ENCODE data around the gene IL18. TPM values are rescaled to one million over a fixed set of nuclear protein-coding genes. Genes with fewer than 3 reads are reported as not detected.
"Not testable (repeated sequence)": the region's sequence is repeated elsewhere in the genome, so short reads cannot be mapped to it uniquely, and the experiment has no call there.

Gene IL18
- total and polyA plus RNA-seq, 7 experiments from 2014 or later = 0.32 to 8.3 (median 0.72) TPM; not detected in 3

DNA sequence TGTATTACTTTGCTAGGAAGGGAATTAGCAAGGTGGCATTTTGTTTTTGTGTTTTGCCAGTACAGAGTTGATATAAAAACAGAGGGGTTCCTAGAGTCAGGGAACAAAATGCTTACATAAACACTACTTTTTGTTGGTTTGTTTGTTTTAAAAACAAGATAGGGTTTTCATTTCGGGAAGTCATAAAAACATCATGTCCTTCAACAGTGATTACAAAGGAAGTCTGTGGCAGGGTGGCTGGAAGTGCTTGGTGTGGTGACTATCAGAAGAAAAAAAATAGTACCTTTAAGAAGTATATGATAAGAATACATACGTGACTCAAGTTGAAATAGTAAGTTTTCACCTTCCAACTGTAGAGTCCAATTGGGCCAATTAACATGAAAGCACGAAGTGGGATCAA, 1.2 kb upstream of the IL18 start:
- CTCF ChIA-PET = no interaction called here

DNA sequence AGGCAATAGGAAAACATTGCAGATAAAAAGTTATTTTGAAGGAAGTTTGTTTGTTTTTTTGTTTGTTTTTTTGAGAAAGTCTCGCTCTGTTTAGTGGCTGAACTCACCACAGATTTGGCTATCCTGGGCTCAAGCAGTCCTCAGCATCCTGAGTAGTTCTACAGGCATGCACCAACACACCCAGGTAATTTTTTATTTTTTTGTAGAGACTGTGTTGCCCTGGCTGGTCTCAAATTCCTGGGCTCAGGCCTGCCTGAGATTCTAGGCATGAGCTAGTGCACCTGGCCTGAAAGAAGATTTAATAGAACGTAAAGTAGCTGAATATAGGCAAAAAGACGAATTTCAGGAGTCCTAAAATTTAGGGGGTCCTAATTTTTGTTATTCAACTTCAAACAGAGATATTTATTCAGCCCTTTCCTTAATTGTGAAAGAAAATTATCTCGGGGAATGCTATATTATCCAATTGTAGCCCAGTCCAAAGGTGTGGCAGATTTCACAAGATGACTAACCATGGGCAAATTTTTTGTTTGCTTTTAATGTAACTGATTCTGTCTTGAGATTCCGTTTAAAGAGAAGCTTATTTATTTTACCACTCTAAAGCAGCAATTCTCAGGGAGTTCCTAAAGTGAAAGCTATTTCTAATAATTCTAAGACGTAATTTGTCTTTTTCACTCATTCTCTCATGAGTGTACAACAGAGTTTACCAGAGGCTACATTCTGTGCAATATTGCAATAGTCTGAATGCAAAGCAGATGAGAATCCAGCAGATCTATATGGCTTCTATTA, 940 bp downstream of the IL18 start:
- no peaks in the 10 kb centered on the region for H3K4me1 ChIP-seq (ENCODE audit: control insufficient read depth in 2 of 2, insufficient read depth in 2 of 2, low read length in 2 of 2)
- intact Hi-C loops (cut with micrococcal nuclease) = no loop called here
- POLR2A ChIA-PET = interaction anchor here (0.6 to 0.7 kb wide), 2 partner anchors 157 to 1620 kb away, joined by 4 read pairs; no protein-coding TSS in a partner anchor

More for the DNA sequence above, 1.2 kb upstream of the IL18 start:
- no peak for DNase-seq
- Mint-ChIP-seq H3K27ac (no peak overlapping the region), H3K4me1 (peaks cover 5 to 13% (median 6%) of the 10 kb centered on the region in 7 donors), H3K36me3 (peaks cover 0 to 18% (median 11%) of the 10 kb centered on the region in 5 donors), H3K4me3 (no peak overlapping the region), H3K9me3 (peaks cover 0 to 2% (median 0%) of the 10 kb centered on the region in 11 donors), H3K27me3 (peaks cover 14 to 43% (median 34%) of the 10 kb centered on the region in 5 donors)
- no peak overlapping the region for H3K4me3 ChIP-seq (ENCODE audit: low read length)
- H3K27me3 ChIP-seq (ENCODE audit: control insufficient read depth in 2 of 2, insufficient read depth in 2 of 2, low read length in 2 of 2) = no peaks in the 10 kb centered on the region
- H3K4me1 ChIP-seq (ENCODE audit: control insufficient read depth in 2 of 2, insufficient read depth in 2 of 2, low read length in 2 of 2) = no peaks in the 10 kb centered on the region
- H3K9me3 ChIP-seq (ENCODE audit: control insufficient read depth in 2 of 3, low read length in 3 of 3) = no peaks in the 10 kb centered on the region
- ATAC-seq = no peak
- H3K36me3 ChIP-seq (ENCODE audit: control insufficient read depth in 2 of 3, insufficient read depth in 3 of 3, low read length in 3 of 3) = no peaks in the 10 kb centered on the region
- H3K27ac ChIP-seq (ENCODE audit: low read depth, low read length) = no peak overlapping the region
- POLR2A ChIA-PET = interaction anchor here (0.6 kb wide), 1 partner anchor 939 kb away, joined by 3 read pairs; no protein-coding TSS in a partner anchor
- intact Hi-C loops (cut with micrococcal nuclease) = no loop called here

GRCh38 chr11:112162200-112162599, 1.7 kb downstream of the IL18 start:
- H3K4me3 ChIP-seq (ENCODE audit: low read length); H3K27ac ChIP-seq (ENCODE audit: low read depth, low read length); H3K9me3 Mint-ChIP-seq; H3K27ac Mint-ChIP-seq; H3K4me1 ChIP-seq (ENCODE audit: control insufficient read depth in 2 of 2, insufficient read depth in 2 of 2, low read length in 2 of 2); H3K36me3 ChIP-seq (ENCODE audit: control insufficient read depth in 2 of 3, insufficient read depth in 3 of 3, low read length in 3 of 3); H3K9me3 ChIP-seq (ENCODE audit: control insufficient read depth in 2 of 3, low read length in 3 of 3); intact Hi-C loops (cut with micrococcal nuclease); DNase-seq; H3K4me3 Mint-ChIP-seq; ATAC-seq; CTCF ChIA-PET; H3K27me3 ChIP-seq (ENCODE audit: control insufficient read depth in 2 of 2, insufficient read depth in 2 of 2, low read length in 2 of 2): not testable (repeated sequence)
- POLR2A ChIA-PET = interaction anchor here (0.6 to 0.7 kb wide), 2 partner anchors 157 to 1619 kb away, joined by 4 read pairs; no protein-coding TSS in a partner anchor
- Mint-ChIP-seq H3K27me3 (peaks cover 10 to 36% (median 25%) of the 10 kb centered on the region in 5 donors), H3K4me1 (peaks cover 5 to 13% (median 8%) of the 10 kb centered on the region in 7 donors), H3K36me3 (peaks cover 0 to 18% (median 14%) of the 10 kb centered on the region in 5 donors)

More for the DNA sequence above, 940 bp downstream of the IL18 start:
- Histone ChIP-seq H3K27me3 (ENCODE audit: control insufficient read depth in 2 of 2, insufficient read depth in 2 of 2, low read length in 2 of 2) (no peaks in the 10 kb centered on the region), H3K4me3 (ENCODE audit: low read length) (no peak overlapping the region), H3K9me3 (ENCODE audit: control insufficient read depth in 2 of 3, low read length in 3 of 3) (no peaks in the 10 kb centered on the region), H3K27ac (ENCODE audit: low read depth, low read length) (no peak overlapping the region), H3K36me3 (ENCODE audit: control insufficient read depth in 2 of 3, insufficient read depth in 3 of 3, low read length in 3 of 3) (no peaks in the 10 kb centered on the region)
- Mint-ChIP-seq H3K4me3 (no peak overlapping the region), H3K9me3 (peaks cover 0 to 3% (median 0%) of the 10 kb centered on the region in 11 donors), H3K27me3 (peaks cover 14 to 42% (median 31%) of the 10 kb centered on the region in 5 donors), H3K4me1 (peaks cover 5 to 13% (median 6%) of the 10 kb centered on the region in 7 donors), H3K27ac (no peak overlapping the region), H3K36me3 (peaks cover 0 to 18% (median 11%) of the 10 kb centered on the region in 5 donors)
- ATAC-seq = no peak
- DNase-seq = no peak
- CTCF ChIA-PET = no interaction called here

DNA sequence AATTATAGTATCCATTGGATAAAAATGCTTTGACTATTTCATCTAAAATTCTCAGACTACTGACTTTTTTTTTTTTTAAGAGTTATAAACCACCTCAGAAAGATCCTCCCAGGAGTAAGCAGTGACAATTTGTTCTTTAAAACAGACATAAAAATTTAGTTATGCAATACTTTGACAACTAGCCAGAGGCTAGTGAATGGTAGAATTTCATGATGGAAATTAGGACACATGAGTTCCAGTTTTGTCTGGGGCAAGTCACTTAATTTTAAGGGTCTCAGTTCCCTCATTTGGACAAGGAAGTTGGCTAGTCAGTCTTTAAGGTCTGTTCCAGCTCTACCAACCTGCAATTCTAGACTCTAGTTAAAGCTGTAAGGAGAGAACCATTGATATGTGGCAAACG, 2.9 kb downstream of the IL18 start:
- ATAC-seq = no peak
- no peaks in the 10 kb centered on the region for H3K4me1 ChIP-seq (ENCODE audit: control insufficient read depth in 2 of 2, insufficient read depth in 2 of 2, low read length in 2 of 2)
- ChIA-PET CTCF (no interaction called here), POLR2A (no interaction called here)
- no peak overlapping the region for H3K27ac ChIP-seq (ENCODE audit: low read depth, low read length)
- Mint-ChIP-seq H3K36me3 (peaks cover 0 to 18% (median 8%) of the 10 kb centered on the region in 5 donors), H3K27ac (no peak overlapping the region), H3K27me3 (peaks cover 10 to 32% (median 19%) of the 10 kb centered on the region in 5 donors), H3K9me3 (peaks cover 0 to 3% (median 0%) of the 10 kb centered on the region in 11 donors), H3K4me1 (peaks cover 5 to 13% (median 8%) of the 10 kb centered on the region in 7 donors), H3K4me3 (no peak overlapping the region)
- no peaks in the 10 kb centered on the region for H3K9me3 ChIP-seq (ENCODE audit: control insufficient read depth in 2 of 3, low read length in 3 of 3)
- intact Hi-C loops (cut with micrococcal nuclease) = no loop called here
- no peak for DNase-seq
- no peak overlapping the region for H3K4me3 ChIP-seq (ENCODE audit: low read length)
- H3K36me3 ChIP-seq (ENCODE audit: control insufficient read depth in 2 of 3, insufficient read depth in 3 of 3, low read length in 3 of 3) = no peaks in the 10 kb centered on the region
- H3K27me3 ChIP-seq (ENCODE audit: control insufficient read depth in 2 of 2, insufficient read depth in 2 of 2, low read length in 2 of 2) = no peaks in the 10 kb centered on the region

DNA sequence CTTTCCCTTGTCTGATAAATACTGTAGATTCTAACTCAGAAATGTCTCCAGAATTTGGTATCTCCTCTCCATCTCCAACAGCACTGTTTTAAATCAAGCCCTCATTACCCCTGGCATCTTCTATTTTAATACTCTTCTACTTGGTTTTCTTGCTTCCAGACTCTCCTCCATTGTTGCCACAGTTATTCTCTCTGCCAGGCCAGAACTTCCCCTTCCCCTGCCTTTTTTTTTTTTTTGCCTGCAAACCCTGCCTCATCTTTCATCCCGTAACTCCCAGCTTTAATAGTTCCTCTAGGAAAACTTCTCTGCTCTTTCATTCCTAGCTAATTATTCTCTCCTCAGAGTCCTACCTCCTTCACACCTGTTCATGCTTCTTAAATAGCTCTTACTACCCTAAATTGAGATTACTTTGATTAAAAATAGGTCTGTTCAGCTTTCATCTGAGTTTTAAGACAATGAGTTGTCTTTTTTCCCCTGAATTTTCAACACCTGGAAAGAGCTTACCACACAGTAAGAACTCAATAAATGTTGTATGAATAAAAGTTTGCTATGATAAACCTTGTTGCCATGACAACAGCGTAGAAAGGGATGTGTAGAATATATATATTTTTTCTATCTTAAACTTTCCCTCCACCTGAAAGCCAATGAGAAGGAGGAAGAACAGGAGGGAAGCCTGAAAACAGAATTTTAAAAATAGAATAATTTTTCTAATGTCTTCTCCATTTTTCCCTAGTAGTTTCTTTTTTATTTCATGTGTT, 3.6 kb downstream of the IL18 start:
- H3K27ac Mint-ChIP-seq = peak overlapping the region in 1 of 9 donors; percentile 7
- POLR2A ChIA-PET = no interaction called here
- peaks cover 0 to 3% (median 0%) of the 10 kb centered on the region in 11 donors for H3K9me3 Mint-ChIP-seq

DNA sequence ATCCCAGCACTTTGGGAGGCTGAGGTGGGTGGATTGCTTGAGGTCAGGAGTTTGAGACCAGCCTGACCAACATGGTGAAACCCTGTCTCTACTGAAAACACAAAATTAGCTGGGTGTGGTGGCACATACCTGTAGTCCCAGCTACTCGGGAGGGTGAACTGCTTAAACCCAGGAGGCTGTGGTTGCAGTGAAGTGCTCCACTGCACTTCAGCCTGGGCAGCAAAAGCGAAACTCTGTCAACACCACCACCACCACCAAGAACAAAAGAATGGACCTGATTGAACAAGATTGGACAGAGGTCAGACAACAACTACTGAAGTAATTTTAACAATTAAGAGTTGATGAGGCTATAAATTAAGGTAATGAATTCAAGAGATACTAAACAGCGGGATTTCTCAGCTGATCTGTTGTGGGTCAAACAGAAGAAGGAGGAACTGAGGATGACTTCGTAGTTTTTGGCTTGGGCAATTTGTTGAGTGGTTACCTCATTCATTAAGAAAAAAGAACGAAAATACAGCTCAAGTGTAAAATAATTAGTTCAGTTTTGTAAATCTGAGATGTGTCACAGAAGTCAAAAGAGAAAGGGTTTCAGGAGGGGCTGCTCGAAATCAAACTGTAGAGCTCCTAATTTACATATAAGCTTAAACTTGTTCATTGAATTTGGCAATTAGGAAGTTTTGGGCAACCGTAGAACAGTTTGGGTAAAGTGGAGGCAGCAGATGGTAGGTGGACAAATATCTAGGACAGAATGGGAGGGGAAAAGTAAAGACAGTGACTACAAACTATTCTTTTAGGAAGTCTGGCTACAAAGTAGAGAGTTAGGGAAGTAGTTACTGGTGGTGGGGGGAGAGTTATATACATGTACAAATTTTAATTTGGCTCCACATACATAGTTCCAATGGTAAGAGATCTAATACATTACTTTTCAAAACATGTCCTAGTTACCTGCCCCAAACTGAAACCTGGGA, 4.5 kb downstream of the IL18 start:
- Histone ChIP-seq H3K4me3 (ENCODE audit: low read length) (no peak overlapping the region), H3K27me3 (ENCODE audit: control insufficient read depth in 2 of 2, insufficient read depth in 2 of 2, low read length in 2 of 2) (no peaks in the 10 kb centered on the region), H3K36me3 (ENCODE audit: control insufficient read depth in 2 of 3, insufficient read depth in 3 of 3, low read length in 3 of 3) (no peaks in the 10 kb centered on the region), H3K9me3 (ENCODE audit: control insufficient read depth in 2 of 3, low read length in 3 of 3) (no peaks in the 10 kb centered on the region), H3K27ac (ENCODE audit: low read depth, low read length) (no peak overlapping the region), H3K4me1 (ENCODE audit: control insufficient read depth in 2 of 2, insufficient read depth in 2 of 2, low read length in 2 of 2) (no peaks in the 10 kb centered on the region)
- H3K4me1 Mint-ChIP-seq = peaks cover 5 to 13% (median 8%) of the 10 kb centered on the region in 7 donors
- POLR2A ChIA-PET = no interaction called here
- H3K4me3 Mint-ChIP-seq = no peak overlapping the region
- H3K9me3 Mint-ChIP-seq = peaks cover 0 to 3% (median 0%) of the 10 kb centered on the region in 11 donors
- intact Hi-C loops (cut with micrococcal nuclease) = no loop called here
- no peak overlapping the region for H3K27ac Mint-ChIP-seq
- CTCF ChIA-PET = interaction anchor here (0.6 kb wide), 1 partner anchor 397 kb away, joined by 3 read pairs; no protein-coding TSS in a partner anchor
- ATAC-seq (peak; percentile 36), DNase-seq (no peak)
- H3K27me3 Mint-ChIP-seq = peaks cover 10 to 25% (median 18%) of the 10 kb centered on the region in 5 donors
- peaks cover 0 to 18% (median 4%) of the 10 kb centered on the region in 5 donors for H3K36me3 Mint-ChIP-seq

More for the DNA sequence above, 3.6 kb downstream of the IL18 start:
- H3K4me1 ChIP-seq (ENCODE audit: control insufficient read depth in 2 of 2, insufficient read depth in 2 of 2, low read length in 2 of 2) = no peaks in the 10 kb centered on the region
- Mint-ChIP-seq H3K27me3 (peaks cover 10 to 31% (median 19%) of the 10 kb centered on the region in 5 donors), H3K4me3 (no peak overlapping the region), H3K4me1 (peaks cover 5 to 13% (median 8%) of the 10 kb centered on the region in 7 donors), H3K36me3 (peaks cover 0 to 18% (median 8%) of the 10 kb centered on the region in 5 donors)
- H3K9me3 ChIP-seq (ENCODE audit: control insufficient read depth in 2 of 3, low read length in 3 of 3) = no peaks in the 10 kb centered on the region
- intact Hi-C loops (cut with micrococcal nuclease) = no loop called here
- DNase-seq (no peak), ATAC-seq (no peak)
- CTCF ChIA-PET = no interaction called here
- no peaks in the 10 kb centered on the region for H3K27me3 ChIP-seq (ENCODE audit: control insufficient read depth in 2 of 2, insufficient read depth in 2 of 2, low read length in 2 of 2)
- no peak overlapping the region for H3K4me3 ChIP-seq (ENCODE audit: low read length)
- no peak overlapping the region for H3K27ac ChIP-seq (ENCODE audit: low read depth, low read length)
- no peaks in the 10 kb centered on the region for H3K36me3 ChIP-seq (ENCODE audit: control insufficient read depth in 2 of 3, insufficient read depth in 3 of 3, low read length in 3 of 3)

Data from naive thymus-derived CD4-positive, alpha-beta T cell (primary cell).